Neural cell (in vitro differentiated cells): ENCODE measurements around the gene MBD2.

Source experiments
- EP300 ChIP-seq: fragments of 450-650 bp; conservative IDR thresholded peaks from 2 replicates; pipeline ENCODE4 v1.6.1; 2014; ENCODE audit warnings: antibody characterized with exemption, mild to moderate bottlenecking, moderate library complexity; ENCODE audit not compliant: poor library complexity, severe bottlenecking
- MXI1 ChIP-seq: fragments of 450-650 bp; conservative IDR thresholded peaks from 2 replicates; pipeline ENCODE4 v1.6.1; 2014; ENCODE audit warnings: antibody characterized with exemption, mild to moderate bottlenecking; ENCODE audit not compliant: poor library complexity, severe bottlenecking
- POLR2AphosphoS5 ChIP-seq: IDR thresholded peaks from 2 replicates; pipeline ENCODE4 v1.6.1; 2012
- TF ChIP-seq, protein P1 (sequence below): fragments of 450-650 bp; IDR thresholded peaks from 2 replicates; pipeline ENCODE4 v1.5.1; 2014; ENCODE audit warnings: antibody characterized with exemption, mild to moderate bottlenecking, moderate library complexity; ENCODE audit not compliant: poor library complexity, severe bottlenecking
- TF ChIP-seq, protein P2 (sequence below): IDR thresholded peaks from 2 replicates; pipeline ENCODE4 v1.6.1; 2012; ENCODE audit warnings: borderline replicate concordance

DNA sequence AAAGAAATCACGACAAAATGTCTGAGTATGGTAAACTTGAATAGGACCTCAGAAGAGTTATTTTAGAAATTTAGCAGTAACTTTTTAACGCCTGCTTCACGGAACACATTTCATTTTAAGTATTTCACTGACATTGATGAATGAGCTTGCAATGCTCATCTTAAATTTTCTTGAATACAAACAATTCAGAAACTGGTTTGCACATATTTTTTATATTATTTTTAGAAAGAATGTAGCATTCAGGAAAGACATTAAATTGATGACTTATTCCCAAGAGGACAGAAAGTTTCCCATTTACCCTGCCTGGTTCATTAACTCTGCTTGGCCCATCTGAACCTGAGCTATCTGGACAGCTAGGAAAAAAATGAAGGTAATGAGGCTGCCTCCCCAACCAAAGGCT lies 89.3 kb downstream of the MBD2 start:
- TF ChIP-seq, protein P1, sequence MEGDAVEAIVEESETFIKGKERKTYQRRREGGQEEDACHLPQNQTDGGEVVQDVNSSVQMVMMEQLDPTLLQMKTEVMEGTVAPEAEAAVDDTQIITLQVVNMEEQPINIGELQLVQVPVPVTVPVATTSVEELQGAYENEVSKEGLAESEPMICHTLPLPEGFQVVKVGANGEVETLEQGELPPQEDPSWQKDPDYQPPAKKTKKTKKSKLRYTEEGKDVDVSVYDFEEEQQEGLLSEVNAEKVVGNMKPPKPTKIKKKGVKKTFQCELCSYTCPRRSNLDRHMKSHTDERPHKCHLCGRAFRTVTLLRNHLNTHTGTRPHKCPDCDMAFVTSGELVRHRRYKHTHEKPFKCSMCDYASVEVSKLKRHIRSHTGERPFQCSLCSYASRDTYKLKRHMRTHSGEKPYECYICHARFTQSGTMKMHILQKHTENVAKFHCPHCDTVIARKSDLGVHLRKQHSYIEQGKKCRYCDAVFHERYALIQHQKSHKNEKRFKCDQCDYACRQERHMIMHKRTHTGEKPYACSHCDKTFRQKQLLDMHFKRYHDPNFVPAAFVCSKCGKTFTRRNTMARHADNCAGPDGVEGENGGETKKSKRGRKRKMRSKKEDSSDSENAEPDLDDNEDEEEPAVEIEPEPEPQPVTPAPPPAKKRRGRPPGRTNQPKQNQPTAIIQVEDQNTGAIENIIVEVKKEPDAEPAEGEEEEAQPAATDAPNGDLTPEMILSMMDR = no peak
- TF ChIP-seq, protein P2, sequence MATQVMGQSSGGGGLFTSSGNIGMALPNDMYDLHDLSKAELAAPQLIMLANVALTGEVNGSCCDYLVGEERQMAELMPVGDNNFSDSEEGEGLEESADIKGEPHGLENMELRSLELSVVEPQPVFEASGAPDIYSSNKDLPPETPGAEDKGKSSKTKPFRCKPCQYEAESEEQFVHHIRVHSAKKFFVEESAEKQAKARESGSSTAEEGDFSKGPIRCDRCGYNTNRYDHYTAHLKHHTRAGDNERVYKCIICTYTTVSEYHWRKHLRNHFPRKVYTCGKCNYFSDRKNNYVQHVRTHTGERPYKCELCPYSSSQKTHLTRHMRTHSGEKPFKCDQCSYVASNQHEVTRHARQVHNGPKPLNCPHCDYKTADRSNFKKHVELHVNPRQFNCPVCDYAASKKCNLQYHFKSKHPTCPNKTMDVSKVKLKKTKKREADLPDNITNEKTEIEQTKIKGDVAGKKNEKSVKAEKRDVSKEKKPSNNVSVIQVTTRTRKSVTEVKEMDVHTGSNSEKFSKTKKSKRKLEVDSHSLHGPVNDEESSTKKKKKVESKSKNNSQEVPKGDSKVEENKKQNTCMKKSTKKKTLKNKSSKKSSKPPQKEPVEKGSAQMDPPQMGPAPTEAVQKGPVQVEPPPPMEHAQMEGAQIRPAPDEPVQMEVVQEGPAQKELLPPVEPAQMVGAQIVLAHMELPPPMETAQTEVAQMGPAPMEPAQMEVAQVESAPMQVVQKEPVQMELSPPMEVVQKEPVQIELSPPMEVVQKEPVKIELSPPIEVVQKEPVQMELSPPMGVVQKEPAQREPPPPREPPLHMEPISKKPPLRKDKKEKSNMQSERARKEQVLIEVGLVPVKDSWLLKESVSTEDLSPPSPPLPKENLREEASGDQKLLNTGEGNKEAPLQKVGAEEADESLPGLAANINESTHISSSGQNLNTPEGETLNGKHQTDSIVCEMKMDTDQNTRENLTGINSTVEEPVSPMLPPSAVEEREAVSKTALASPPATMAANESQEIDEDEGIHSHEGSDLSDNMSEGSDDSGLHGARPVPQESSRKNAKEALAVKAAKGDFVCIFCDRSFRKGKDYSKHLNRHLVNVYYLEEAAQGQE = no peak
- TF ChIP-seq POLR2AphosphoS5 (no peak), MXI1 (no peak), EP300 (no peak)
